ENCODE measurements around the gene TNS3. TPM values are rescaled to one million over a fixed set of nuclear protein-coding genes. Genes with fewer than 3 reads are reported as not detected.

The TNS3 gene
- total and polyA plus RNA-seq, 2 donors (not counting 1 experiment from before 2014, with no cell fraction given): 11.4 to 77.5 TPM

DNA sequence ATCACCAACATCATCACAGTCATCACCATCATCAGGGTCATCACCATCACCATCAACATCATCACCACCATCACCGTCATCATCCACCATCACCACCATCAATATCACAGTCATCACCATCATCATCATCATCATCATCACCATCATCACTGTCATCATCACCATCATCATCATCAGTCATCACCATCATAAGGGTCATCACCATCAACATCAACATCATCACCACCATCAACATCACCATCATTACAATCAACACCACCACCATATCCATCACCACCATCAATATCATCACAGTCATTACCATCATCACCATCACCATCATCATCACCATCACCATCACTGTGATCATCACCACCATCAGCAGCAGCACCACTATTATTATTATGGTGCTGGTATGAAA lies 218.9 kb downstream of the TNS3 start:
- POLR2A ChIA-PET: no interaction called here
- no peaks in the 10 kb centered on the region for H3K4me1 ChIP-seq (ENCODE audit: control insufficient read depth in 2 of 2, insufficient read depth in 2 of 2, low read length in 2 of 2)
- no peak overlapping the region for H3K4me2 ChIP-seq (replicated peaks; ENCODE audit: low read depth, low read length, poor library complexity, severe bottlenecking)
- no peak overlapping the region for H3K4me3 ChIP-seq (ENCODE audit: control extremely low read depth in 1 of 5, extremely low read depth in 1 of 5, insufficient read depth in 1 of 5, low read depth in 2 of 5, low read length in 4 of 5)
- H3K27me3 ChIP-seq (replicated peaks in 1 of 4; ENCODE audit: control extremely low read depth in 1 of 4, control insufficient read depth in 3 of 4, insufficient read depth in 4 of 4, low read length in 3 of 4): no peaks in the 10 kb centered on the region
- H4K20me1 ChIP-seq (ENCODE audit: control insufficient read depth, insufficient read depth, low read length, poor library complexity, severe bottlenecking): no peaks in the 10 kb centered on the region
- 100% methylated on average over 1 of the region's 1 CpG for WGBS (ENCODE audit: insufficient coverage)
- no peaks in the 10 kb centered on the region for H3K79me2 ChIP-seq (ENCODE audit: control insufficient read depth, insufficient read depth, low read length)
- no peak overlapping the region for H3K27ac ChIP-seq (ENCODE audit: low read length in 2 of 2)
- intact Hi-C loops (cut with micrococcal nuclease): no loop called here
- peaks cover 0 to 14% of the 10 kb centered on the region in 2 experiments for H3K36me3 ChIP-seq (replicated peaks in 1 of 2; ENCODE audit: control extremely low read depth in 1 of 2, control insufficient read depth in 1 of 2, extremely low read depth in 1 of 2, insufficient read depth in 2 of 2, low read length in 1 of 2)
- H3K27ac Mint-ChIP-seq: no peak overlapping the region
- CTCF ChIA-PET: no interaction called here
- ATAC-seq (ENCODE audit: low read depth): no peak
- H3K27me3 Mint-ChIP-seq: no peaks in the 10 kb centered on the region
- TF ChIP-seq EZH2 (IDR thresholded peaks at IDR 0.05; ENCODE audit: borderline replicate concordance, insufficient read depth, low read depth, low read length, poor library complexity, severe bottlenecking): no peak
- TF ChIP-seq, protein P1, sequence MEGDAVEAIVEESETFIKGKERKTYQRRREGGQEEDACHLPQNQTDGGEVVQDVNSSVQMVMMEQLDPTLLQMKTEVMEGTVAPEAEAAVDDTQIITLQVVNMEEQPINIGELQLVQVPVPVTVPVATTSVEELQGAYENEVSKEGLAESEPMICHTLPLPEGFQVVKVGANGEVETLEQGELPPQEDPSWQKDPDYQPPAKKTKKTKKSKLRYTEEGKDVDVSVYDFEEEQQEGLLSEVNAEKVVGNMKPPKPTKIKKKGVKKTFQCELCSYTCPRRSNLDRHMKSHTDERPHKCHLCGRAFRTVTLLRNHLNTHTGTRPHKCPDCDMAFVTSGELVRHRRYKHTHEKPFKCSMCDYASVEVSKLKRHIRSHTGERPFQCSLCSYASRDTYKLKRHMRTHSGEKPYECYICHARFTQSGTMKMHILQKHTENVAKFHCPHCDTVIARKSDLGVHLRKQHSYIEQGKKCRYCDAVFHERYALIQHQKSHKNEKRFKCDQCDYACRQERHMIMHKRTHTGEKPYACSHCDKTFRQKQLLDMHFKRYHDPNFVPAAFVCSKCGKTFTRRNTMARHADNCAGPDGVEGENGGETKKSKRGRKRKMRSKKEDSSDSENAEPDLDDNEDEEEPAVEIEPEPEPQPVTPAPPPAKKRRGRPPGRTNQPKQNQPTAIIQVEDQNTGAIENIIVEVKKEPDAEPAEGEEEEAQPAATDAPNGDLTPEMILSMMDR (IDR thresholded peaks at IDR 0.05): no peak
- no peak for DNase-seq
- no peak overlapping the region for H3K9ac ChIP-seq (ENCODE audit: low read length)
- H3K9me3 Mint-ChIP-seq (ENCODE audit: insufficient read depth): no peaks in the 10 kb centered on the region
- H3K4me1 Mint-ChIP-seq: no peaks in the 10 kb centered on the region
- H2AFZ ChIP-seq (ENCODE audit: insufficient read depth, low read depth, low read length, poor library complexity, severe bottlenecking): no peak overlapping the region
- no peak overlapping the region for H3K4me3 Mint-ChIP-seq
- H3K9me3 ChIP-seq (ENCODE audit: control extremely low read depth in 1 of 3, control insufficient read depth in 2 of 3, insufficient read depth in 1 of 3, low read length in 2 of 3): peaks cover 0 to 2% (median 0%) of the 10 kb centered on the region in 3 donors

DNA sequence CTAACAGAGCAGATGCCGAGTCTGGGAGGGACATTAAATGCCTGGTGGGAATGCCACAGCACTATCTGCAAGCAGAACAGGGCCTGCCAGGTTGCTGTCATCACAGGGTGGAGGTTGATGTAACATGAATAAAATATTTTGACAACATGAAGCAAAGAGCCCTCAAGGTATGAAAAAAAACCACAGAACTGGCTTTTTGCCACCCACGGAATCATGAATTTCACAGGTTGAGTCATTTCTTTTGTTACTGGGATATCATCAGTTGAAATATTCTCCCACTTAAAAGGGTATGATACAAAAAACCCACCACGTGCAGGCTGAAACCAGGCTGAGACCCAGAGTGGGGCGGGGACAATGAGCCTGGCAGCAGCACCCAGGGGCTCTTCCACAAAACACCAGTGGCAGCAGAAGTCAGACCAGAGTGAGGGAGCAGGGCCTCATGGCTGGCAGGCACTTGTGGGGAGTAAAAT lies 220.1 kb downstream of the TNS3 start:
- DNase-seq: no peak
- Histone ChIP-seq H3K4me2 (replicated peaks; ENCODE audit: low read depth, low read length, poor library complexity, severe bottlenecking) (no peak overlapping the region), H3K4me1 (ENCODE audit: control insufficient read depth in 2 of 2, insufficient read depth in 2 of 2, low read length in 2 of 2) (no peaks in the 10 kb centered on the region)

More for the DNA sequence above, 220.1 kb downstream of the TNS3 start:
- POLR2A ChIA-PET: no interaction called here
- ATAC-seq (ENCODE audit: low read depth): no peak
- Histone ChIP-seq H3K36me3 (replicated peaks in 1 of 2; ENCODE audit: control extremely low read depth in 1 of 2, control insufficient read depth in 1 of 2, extremely low read depth in 1 of 2, insufficient read depth in 2 of 2, low read length in 1 of 2) (peaks cover 0 to 5% of the 10 kb centered on the region in 2 experiments), H3K4me3 (ENCODE audit: control extremely low read depth in 1 of 5, extremely low read depth in 1 of 5, insufficient read depth in 1 of 5, low read depth in 2 of 5, low read length in 4 of 5) (no peak overlapping the region), H3K27ac (ENCODE audit: low read length in 2 of 2) (no peak overlapping the region), H4K20me1 (ENCODE audit: control insufficient read depth, insufficient read depth, low read length, poor library complexity, severe bottlenecking) (no peaks in the 10 kb centered on the region), H3K9me3 (ENCODE audit: control extremely low read depth in 1 of 3, control insufficient read depth in 2 of 3, insufficient read depth in 1 of 3, low read length in 2 of 3) (peaks cover 0 to under 1% (median 0%) of the 10 kb centered on the region in 3 donors), H3K79me2 (ENCODE audit: control insufficient read depth, insufficient read depth, low read length) (no peaks in the 10 kb centered on the region), H3K9ac (ENCODE audit: low read length) (no peak overlapping the region), H3K27me3 (replicated peaks in 1 of 4; ENCODE audit: control extremely low read depth in 1 of 4, control insufficient read depth in 3 of 4, insufficient read depth in 4 of 4, low read length in 3 of 4) (no peaks in the 10 kb centered on the region), H2AFZ (ENCODE audit: insufficient read depth, low read depth, low read length, poor library complexity, severe bottlenecking) (no peak overlapping the region)
- 80% methylated on average over 2 of the region's 4 CpGs for WGBS (ENCODE audit: insufficient coverage)
- Mint-ChIP-seq H3K4me1 (no peaks in the 10 kb centered on the region), H3K4me3 (no peak overlapping the region), H3K27ac (no peak overlapping the region), H3K9me3 (ENCODE audit: insufficient read depth) (no peaks in the 10 kb centered on the region), H3K27me3 (no peaks in the 10 kb centered on the region)
- CTCF ChIA-PET: no interaction called here
- TF ChIP-seq, protein P1 (IDR thresholded peaks at IDR 0.05): no peak
- TF ChIP-seq EZH2 (IDR thresholded peaks at IDR 0.05; ENCODE audit: borderline replicate concordance, insufficient read depth, low read depth, low read length, poor library complexity, severe bottlenecking): no peak
- intact Hi-C loops (cut with micrococcal nuclease): no loop called here

All from B cell (primary cell).